GM18858 (cell line): Measurements from ENCODE around the gene EPS8.
"Not testable (repeated sequence)": the region's sequence is repeated elsewhere in the genome, so short reads cannot be mapped to it uniquely, and the experiment has no call there.

Experiments
- ATAC-seq: cut with Tn5 transposase; IDR thresholded peaks from one replicate; pipeline ENCODE4 v1.9.1; 2021; ENCODE audit not compliant: unreplicated experiment

Gene EPS8

GRCh38 chr12:15662303-15662980 is 126.7 kb downstream of the EPS8 start:
- no peak for ATAC-seq

GRCh38 chr12:15651371-15651770 is 137.8 kb downstream of the EPS8 start:
- no peak for ATAC-seq

DNA sequence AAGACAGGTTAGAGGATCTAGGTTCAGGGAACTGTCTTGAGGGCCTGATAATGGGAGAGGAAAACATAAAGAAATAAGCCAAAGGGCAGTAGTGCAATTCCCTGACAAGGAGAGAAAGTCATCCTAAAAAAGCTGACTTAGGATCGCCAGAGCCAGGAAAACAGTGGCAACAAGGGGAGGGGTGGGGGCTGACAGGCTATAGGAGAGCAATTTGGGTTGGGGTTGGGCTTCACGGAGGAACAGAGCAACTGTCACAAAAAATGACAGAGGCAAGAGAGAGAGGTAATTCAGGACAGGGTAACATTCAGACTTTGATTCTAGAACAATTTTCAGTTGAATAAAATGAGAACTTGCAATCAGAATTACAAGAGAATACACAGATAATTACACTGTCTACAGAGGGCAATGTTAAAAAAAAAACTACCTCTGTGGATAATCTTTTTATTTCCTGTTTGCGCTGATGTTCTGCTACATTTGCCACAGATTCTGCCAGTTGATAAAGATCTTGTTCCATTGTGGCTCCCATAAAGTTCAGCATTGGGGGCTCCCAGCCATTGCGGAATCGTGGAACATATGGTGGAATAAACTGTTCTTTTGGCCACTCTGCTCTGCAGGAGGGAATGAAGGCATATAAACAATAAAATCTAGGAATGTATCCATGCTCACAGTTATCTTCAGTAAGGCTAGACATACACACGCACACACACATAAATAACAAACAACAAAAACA is 138.6 kb downstream of the EPS8 start:
- no peak for ATAC-seq

DNA sequence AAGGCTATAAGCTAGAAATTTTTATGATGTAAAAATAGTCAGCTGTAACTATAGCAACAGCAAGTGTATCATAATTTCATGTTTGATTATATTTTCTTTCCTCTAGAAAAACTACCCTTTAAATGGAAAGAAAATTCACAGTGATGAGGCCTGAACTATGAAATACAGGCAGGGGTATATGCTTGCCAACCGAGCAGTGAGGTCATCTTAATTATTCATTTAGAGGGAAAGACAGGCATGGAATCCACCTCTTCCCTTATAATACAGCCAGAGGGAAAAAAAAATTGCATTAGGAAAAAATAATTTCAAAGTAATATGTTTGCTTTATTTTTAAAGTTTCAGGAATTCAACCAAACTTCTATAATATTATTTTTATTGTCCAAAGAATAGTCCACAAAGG is 139.8 kb downstream of the EPS8 start:
- no peak for ATAC-seq

DNA sequence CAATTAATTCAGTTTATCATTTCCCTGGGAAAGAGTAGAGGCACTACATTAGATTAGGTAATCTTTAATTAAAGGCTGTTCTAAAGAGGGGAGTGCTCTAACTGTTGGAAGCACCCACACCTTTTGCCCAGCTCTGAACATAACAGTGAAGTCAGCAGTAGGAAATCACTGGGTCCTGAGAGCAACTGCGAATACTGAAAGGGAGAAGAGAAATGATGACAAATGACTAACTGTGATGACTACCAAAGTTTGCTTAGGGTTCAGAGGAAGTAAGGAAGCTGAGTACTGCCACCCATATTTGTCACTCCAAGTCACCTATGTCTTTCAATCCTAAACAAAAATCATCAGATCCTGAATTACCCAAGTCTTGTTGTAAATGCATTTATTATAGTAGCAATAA is 140.6 kb downstream of the EPS8 start:
- ATAC-seq = no peak

DNA sequence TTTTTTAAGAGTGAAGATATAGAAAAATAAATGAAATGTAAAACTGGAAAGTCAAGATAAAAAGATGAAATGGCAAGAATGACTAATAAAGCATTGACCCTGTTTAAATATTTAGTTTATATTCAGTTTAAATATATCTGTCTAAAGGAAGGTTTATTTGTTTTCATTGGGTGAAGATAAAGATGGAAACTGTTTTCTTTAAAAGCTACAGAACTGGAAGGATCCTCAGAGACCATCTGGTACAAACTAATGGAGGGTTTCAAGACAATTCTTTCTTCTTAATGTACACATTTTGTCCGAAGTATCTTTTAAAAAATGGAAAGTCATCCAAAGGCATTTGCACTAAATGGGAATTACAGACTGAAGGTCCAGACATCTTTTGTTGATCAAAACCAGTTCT is 142.6 kb downstream of the EPS8 start:
- no peak for ATAC-seq

GRCh38 chr12:15644700-15645099 is 144.5 kb downstream of the EPS8 start:
- ATAC-seq = no peak

- no peak for ATAC-seq
These were observed 151.0 kb downstream of the EPS8 start for GRCh38 chr12:15638231-15638630.

DNA sequence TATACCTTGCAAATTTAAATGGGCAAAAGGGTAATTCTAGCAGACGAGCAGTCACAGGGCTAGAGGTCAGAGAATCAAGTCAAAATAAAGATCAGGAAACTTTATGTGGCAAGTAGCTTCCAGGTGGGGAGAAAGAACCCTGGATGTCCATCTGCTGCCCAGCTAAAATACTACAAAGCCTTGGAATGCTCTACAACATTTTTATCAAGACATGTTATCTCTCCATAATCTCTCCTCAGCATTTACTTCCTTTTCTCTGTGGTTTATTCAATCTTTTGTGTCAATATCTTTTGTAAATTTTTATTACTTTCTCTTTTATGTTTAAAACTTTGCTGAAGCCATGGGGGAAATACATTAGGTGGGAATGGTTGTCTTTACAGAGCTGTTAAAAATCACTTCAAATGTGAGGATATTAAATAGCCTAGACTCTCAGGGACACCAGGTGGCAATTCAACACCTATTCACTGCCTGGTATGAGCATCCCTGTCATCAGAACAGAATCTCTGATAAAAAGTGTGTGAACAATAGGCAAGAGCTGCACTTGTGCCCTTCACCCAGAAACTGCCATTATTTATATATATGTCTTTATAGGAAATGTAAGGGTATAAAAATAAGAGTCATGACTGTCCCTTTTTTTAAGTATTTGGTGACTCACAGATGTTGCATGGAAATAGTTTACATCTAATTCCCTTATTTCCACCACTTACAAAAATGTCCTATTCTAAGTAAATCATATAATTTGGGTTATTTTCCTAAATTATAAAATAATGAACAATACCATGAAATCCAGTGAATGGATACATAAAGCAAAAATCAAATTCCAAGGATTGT is 152.9 kb downstream of the EPS8 start:
- ATAC-seq = no peak

DNA sequence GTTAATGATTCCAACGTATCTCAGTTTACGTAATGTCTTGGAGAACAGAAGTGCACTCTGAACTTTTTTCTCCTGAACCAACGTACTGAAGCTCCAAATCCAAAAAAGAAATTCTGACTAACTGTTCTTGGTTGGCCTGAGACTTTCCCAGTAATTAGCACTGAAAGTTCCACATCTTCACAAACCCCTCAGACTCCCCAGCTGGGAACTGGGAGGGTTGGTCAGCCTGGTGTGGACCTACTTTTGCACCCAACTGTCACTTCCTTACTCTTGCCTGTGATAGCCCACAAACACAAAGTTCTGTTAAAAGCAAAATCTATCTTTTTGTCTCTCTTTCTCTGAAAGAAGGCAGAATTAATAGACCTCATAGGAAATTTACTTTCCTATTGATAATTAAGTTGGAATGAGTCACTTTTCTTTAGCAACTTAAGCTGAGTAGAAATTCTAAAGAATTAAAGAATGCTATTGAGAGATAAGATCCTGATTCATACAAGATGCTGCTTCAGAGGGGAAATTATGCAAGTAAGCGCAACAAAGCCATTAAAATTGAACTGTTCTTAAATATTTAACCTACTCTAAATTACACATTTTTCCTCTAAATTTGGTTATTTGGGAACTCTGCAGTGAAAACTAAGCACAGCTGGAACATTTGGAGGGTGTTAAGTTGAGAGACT is 155.0 kb downstream of the EPS8 start:
- ATAC-seq = no peak

- no peak for ATAC-seq
These were observed 156.0 kb downstream of the EPS8 start for GRCh38 chr12:15633201-15633600.

- no peak for ATAC-seq
These were observed 156.5 kb downstream of the EPS8 start for GRCh38 chr12:15632708-15633107.

- ATAC-seq = no peak
These were observed 158.0 kb downstream of the EPS8 start for GRCh38 chr12:15631007-15631715.

DNA sequence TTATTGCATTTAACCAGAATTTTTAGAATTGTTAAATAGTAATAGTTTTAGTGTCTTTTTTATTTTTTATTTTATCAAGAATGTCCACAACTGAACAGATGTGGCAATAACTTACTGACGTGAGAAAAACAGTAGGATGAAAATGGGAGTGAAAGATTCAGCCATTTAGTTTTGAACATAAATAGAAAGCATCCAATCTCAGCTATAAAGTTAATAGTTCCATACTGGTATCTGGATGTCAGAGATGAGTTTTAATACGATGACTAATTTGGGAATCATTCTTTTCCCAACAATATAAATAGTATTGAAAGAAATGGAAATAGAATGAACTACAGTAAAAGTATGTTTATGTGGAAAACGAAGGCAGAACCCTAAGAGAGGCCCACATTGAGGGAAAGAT is 159.4 kb downstream of the EPS8 start:
- no peak for ATAC-seq

DNA sequence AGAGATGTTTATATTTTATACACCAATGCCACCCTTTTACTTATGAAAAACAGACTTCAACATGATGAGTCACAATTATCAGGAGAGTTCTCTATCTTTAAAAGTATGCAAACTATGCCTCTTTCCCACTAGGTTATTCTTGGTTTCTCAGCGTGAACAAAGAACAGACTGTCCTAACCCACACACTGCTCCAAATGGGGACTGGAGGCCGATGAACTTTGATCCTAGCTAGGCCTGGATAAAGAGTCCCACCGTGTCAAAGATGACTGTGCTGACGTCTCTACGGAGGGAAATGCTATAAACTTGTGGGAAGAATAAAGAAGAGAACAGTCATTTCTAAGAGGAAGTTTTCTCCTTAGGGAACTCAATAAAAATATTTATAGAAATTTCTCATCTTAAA is 160.1 kb downstream of the EPS8 start:
- no peak for ATAC-seq

DNA sequence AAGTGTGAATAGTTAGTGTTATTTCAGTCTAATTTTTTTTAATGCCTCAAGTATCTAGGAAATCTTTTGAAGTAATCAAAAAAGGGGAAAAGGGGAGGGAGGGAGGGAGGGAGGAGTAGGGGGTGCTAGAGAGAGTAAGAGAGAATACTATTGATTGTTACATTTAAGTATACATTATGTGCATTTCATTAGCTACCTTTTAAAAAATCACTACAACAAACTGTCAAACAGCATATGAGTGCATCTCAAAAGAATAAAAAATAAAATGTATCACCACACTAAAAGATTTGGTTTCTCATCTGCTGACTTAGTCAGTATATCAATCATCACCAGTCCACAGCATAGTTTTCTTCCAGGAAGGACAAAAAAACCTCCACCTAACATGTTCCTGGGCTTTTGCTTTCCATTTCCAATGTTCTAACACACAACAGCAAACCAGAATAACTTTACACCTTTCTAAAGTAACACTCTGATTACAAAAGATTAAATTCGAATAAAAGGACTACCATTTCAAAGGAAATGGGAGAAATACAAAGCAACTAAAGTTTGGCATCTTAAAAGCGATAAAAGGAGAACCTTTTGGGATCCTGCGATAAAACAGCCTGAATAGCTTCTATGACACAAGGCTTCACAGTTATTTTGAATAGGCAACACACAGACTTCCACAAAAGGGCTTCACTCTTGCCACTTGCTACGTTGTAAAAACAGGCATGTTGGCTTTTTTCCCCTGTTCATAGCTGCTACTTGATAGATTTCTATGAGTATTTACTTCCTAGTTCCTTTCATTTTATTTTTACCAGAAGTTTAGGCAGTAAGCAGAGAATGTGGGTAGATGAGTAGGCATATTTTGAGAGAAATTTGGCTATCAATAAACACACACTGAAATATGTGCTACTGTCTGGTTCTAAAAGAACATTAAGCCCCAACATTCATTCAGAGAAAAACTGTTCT is 160.9 kb downstream of the EPS8 start:
- no peak for ATAC-seq

GRCh38 chr12:15625075-15625474 is 164.1 kb downstream of the EPS8 start:
- ATAC-seq = no peak

DNA sequence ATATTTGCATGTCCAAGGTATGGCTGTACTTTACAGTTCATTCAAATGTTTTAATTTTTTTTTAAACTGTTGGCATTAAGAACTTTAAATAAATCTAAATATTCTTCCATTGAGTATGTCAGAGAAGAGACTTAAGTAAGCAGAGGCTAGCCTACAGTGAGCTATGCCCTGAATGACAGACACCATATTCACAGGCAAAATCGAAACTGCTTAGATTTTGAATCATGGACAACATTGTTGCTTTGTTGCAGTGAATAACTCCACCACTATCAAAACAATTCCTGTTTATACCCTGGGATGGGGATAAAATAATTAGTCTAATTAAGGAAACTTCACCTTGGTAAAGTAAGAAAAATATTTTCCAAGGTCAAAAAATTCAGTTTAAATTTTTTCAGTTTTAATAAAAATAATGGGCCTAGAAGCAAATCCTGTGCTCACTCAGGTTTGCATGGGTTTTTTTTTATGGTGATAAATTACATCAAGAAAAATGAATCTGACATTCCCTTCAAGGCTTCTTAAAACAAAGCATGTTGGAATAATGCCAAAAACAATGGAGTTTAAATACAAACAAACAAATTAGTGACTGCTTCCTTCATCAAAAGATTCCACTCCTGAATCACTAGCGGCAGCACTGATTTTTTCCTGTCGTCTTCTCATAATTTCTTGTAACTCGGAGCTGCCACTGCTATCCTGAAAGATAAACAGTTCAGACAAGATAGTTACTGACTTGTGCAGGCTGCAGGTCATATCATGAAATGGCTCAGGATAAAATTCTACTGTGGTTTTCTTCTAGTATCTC is 168.2 kb downstream of the EPS8 start:
- no peak for ATAC-seq

DNA sequence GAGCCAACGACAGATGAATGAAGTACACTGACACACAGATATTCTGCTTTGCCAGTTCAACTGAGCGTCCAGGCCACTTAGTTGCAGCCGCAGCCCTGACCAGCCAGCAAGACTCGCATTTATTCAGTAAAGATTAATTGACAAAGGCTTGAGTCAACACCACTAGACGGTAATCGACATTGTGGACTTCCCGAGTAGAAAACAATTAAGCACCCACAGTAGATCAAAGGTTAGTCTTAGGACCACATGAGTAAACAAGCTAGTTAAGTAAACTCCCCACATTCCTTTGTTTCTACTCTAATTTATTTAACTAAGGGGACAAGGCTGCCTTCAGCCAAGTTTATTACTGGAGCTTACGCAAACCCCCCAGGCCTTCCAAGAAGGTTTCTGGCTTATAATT is 172.7 kb downstream of the EPS8 start:
- ATAC-seq = not testable (repeated sequence)
